GM12878 (cell line): ENCODE data around the gene LRRC66. TPM values are rescaled to one million over a fixed set of nuclear protein-coding genes. Genes with fewer than 3 reads are reported as not detected.

Experiments used
- BCL11A ChIP-seq: IDR thresholded peaks from 2 replicates; pipeline ENCODE4 v1.6.1; 2011; ENCODE audit warnings: low read depth, low read length
- MTA3 ChIP-seq: IDR thresholded peaks from 2 replicates; pipeline ENCODE4 v1.6.1; 2012; ENCODE audit warnings: low read length, inconsistent platforms, borderline replicate concordance
- ZNF217 ChIP-seq: fragments of 450-650 bp; IDR thresholded peaks from 2 replicates; pipeline ENCODE4 v1.6.1; 2017; ENCODE audit warnings: antibody characterized with exemption, mild to moderate bottlenecking
- polyA plus RNA-seq, 11 experiments: library from polyadenylated mRNA; depleted of rRNA in 4 of 11; unstranded in 6 of 11; stranded (reverse) in 5 of 11; fragments of >200 nt; fragmentation: Nextera tagmentation in 4 of 11; fragmentation: Illumina TruSeq in 1 of 11; extraction: Ambion mirVana in 4 of 11; extraction: Trizol in 1 of 11; gene quantifications; 1 replicate in 1 of 11; 2 replicates in 10 of 11; pipeline versions ENCODE4 v1.2.1 to v1.2.3, GENCODE V29; 2011 to 2016; ENCODE audit warnings: inconsistent platforms in 2 of 11, missing spikeins in 2 of 11, low read depth in 1 of 11
- total RNA-seq, 4 experiments: library from RNA; depleted of rRNA in 3 of 4; stranded (reverse); fragments of >200 nt in 3 of 4; fragmentation: Illumina TruSeq in 1 of 4; extraction: Trizol in 1 of 4; gene quantifications; 2 replicates each; pipeline versions ENCODE4 v1.2.1 to v1.2.3, GENCODE V29; 2013 to 2021
- TF ChIP-seq, protein P1 (sequence below): fragments of 150-350 bp; IDR thresholded peaks from 2 replicates; pipeline ENCODE4 v1.6.1; 2016; ENCODE audit warnings: low read depth, low read length
- TF ChIP-seq, protein P2 (sequence below): fragments of 450-650 bp; formaldehyde crosslinking; IDR thresholded peaks from 2 replicates; pipeline ENCODE4 v1.5.0; 2022; ENCODE audit warnings: mild to moderate bottlenecking, missing genetic modification characterization
- TF ChIP-seq, protein P3 (sequence below): IDR thresholded peaks from 2 replicates; pipeline ENCODE4 v1.6.1; 2012; ENCODE audit warnings: mild to moderate bottlenecking, low read depth, low read length
- TF ChIP-seq, protein P4 (sequence below): IDR thresholded peaks from 2 replicates; pipeline ENCODE4 v1.6.1; 2011; ENCODE audit warnings: borderline replicate concordance, low read depth, mild to moderate bottlenecking, moderate library complexity, mixed read lengths, low read length; ENCODE audit not compliant: insufficient read depth; ENCODE audit errors: extremely low read length

Gene LRRC66
- total and polyA plus RNA-seq, 10 of the 15 experiments (the other 5 are each of a cell fraction or from before 2014, with no cell fraction given) = 0.02 to 0.18 (median 0.09) TPM; not detected in 2

DNA sequence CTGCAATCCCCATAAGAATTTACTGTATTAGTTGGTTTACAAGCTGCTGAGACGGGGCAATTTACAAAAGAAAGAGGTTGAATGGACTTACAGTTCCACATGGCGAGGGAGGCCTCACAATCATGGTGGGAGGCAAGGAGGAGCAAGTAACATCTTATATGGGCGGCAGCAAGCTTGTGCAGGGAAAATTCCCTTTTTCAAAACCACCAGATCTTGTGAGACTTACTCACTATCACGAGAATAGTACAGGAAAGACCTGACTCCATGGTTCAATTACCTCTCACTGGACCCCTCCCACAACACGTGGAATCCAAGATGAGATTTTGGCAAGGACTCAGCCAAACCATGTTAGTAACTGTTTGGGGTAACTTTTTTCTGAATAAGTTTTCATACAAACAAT is 29.1 kb upstream of the LRRC66 start (continued):
- TF ChIP-seq, protein P1, sequence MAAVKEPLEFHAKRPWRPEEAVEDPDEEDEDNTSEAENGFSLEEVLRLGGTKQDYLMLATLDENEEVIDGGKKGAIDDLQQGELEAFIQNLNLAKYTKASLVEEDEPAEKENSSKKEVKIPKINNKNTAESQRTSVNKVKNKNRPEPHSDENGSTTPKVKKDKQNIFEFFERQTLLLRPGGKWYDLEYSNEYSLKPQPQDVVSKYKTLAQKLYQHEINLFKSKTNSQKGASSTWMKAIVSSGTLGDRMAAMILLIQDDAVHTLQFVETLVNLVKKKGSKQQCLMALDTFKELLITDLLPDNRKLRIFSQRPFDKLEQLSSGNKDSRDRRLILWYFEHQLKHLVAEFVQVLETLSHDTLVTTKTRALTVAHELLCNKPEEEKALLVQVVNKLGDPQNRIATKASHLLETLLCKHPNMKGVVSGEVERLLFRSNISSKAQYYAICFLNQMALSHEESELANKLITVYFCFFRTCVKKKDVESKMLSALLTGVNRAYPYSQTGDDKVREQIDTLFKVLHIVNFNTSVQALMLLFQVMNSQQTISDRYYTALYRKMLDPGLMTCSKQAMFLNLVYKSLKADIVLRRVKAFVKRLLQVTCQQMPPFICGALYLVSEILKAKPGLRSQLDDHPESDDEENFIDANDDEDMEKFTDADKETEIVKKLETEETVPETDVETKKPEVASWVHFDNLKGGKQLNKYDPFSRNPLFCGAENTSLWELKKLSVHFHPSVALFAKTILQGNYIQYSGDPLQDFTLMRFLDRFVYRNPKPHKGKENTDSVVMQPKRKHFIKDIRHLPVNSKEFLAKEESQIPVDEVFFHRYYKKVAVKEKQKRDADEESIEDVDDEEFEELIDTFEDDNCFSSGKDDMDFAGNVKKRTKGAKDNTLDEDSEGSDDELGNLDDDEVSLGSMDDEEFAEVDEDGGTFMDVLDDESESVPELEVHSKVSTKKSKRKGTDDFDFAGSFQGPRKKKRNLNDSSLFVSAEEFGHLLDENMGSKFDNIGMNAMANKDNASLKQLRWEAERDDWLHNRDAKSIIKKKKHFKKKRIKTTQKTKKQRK = no peak
- TF ChIP-seq BCL11A (no peak), MTA3 (no peak), ZNF217 (no peak)
- TF ChIP-seq, protein P2, sequence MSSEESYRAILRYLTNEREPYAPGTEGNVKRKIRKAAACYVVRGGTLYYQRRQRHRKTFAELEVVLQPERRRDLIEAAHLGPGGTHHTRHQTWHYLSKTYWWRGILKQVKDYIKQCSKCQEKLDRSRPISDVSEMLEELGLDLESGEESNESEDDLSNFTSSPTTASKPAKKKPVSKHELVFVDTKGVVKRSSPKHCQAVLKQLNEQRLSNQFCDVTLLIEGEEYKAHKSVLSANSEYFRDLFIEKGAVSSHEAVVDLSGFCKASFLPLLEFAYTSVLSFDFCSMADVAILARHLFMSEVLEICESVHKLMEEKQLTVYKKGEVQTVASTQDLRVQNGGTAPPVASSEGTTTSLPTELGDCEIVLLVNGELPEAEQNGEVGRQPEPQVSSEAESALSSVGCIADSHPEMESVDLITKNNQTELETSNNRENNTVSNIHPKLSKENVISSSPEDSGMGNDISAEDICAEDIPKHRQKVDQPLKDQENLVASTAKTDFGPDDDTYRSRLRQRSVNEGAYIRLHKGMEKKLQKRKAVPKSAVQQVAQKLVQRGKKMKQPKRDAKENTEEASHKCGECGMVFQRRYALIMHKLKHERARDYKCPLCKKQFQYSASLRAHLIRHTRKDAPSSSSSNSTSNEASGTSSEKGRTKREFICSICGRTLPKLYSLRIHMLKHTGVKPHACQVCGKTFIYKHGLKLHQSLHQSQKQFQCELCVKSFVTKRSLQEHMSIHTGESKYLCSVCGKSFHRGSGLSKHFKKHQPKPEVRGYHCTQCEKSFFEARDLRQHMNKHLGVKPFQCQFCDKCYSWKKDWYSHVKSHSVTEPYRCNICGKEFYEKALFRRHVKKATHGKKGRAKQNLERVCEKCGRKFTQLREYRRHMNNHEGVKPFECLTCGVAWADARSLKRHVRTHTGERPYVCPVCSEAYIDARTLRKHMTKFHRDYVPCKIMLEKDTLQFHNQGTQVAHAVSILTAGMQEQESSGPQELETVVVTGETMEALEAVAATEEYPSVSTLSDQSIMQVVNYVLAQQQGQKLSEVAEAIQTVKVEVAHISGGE (CRISPR knock-in tag) = no peak
- TF ChIP-seq, protein P3, sequence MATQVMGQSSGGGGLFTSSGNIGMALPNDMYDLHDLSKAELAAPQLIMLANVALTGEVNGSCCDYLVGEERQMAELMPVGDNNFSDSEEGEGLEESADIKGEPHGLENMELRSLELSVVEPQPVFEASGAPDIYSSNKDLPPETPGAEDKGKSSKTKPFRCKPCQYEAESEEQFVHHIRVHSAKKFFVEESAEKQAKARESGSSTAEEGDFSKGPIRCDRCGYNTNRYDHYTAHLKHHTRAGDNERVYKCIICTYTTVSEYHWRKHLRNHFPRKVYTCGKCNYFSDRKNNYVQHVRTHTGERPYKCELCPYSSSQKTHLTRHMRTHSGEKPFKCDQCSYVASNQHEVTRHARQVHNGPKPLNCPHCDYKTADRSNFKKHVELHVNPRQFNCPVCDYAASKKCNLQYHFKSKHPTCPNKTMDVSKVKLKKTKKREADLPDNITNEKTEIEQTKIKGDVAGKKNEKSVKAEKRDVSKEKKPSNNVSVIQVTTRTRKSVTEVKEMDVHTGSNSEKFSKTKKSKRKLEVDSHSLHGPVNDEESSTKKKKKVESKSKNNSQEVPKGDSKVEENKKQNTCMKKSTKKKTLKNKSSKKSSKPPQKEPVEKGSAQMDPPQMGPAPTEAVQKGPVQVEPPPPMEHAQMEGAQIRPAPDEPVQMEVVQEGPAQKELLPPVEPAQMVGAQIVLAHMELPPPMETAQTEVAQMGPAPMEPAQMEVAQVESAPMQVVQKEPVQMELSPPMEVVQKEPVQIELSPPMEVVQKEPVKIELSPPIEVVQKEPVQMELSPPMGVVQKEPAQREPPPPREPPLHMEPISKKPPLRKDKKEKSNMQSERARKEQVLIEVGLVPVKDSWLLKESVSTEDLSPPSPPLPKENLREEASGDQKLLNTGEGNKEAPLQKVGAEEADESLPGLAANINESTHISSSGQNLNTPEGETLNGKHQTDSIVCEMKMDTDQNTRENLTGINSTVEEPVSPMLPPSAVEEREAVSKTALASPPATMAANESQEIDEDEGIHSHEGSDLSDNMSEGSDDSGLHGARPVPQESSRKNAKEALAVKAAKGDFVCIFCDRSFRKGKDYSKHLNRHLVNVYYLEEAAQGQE = no peak
- TF ChIP-seq, protein P4, sequence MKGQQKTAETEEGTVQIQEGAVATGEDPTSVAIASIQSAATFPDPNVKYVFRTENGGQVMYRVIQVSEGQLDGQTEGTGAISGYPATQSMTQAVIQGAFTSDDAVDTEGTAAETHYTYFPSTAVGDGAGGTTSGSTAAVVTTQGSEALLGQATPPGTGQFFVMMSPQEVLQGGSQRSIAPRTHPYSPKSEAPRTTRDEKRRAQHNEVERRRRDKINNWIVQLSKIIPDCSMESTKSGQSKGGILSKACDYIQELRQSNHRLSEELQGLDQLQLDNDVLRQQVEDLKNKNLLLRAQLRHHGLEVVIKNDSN = no peak
